ENCODE measurements around the gene SELENOV. TPM values are rescaled to one million over a fixed set of nuclear protein-coding genes. Genes with fewer than 3 reads are reported as not detected.

Gene SELENOV
- total and polyA plus RNA-seq, 2 donors from 2014 or later = not detected

Other genes with a start within 250 kb of the SELENOV start
- not detected for gene IFNL2, start 246.7 kb upstream of the SELENOV start, total RNA-seq
- not detected for gene IFNL2, start 246.7 kb upstream of the SELENOV start, polyA plus RNA-seq (ENCODE audit: insufficient read depth, low read depth, low replicate concordance)
- gene IFNL1, start 218.7 kb upstream of the SELENOV start, total RNA-seq = not detected
- gene IFNL1, start 218.7 kb upstream of the SELENOV start, polyA plus RNA-seq (ENCODE audit: insufficient read depth, low read depth, low replicate concordance) = not detected
- 1.2 TPM for gene LRFN1, start 194.3 kb upstream of the SELENOV start, total RNA-seq
- gene LRFN1, start 194.3 kb upstream of the SELENOV start, polyA plus RNA-seq (ENCODE audit: insufficient read depth, low read depth, low replicate concordance) = 0.80 TPM
- 60.7 TPM for gene GMFG, start 179.1 kb upstream of the SELENOV start, total RNA-seq
- gene GMFG, start 179.1 kb upstream of the SELENOV start, polyA plus RNA-seq (ENCODE audit: insufficient read depth, low read depth, low replicate concordance) = 52.4 TPM
- 100 TPM for gene SAMD4B, start 172.7 kb upstream of the SELENOV start, total RNA-seq
- gene SAMD4B, start 172.7 kb upstream of the SELENOV start, polyA plus RNA-seq (ENCODE audit: insufficient read depth, low read depth, low replicate concordance) = 92.9 TPM
- gene PAF1, start 124.0 kb upstream of the SELENOV start, total RNA-seq = 37.1 TPM
- 54.0 TPM for gene PAF1, start 124.0 kb upstream of the SELENOV start, polyA plus RNA-seq (ENCODE audit: insufficient read depth, low read depth, low replicate concordance)
- 50.4 TPM for gene MED29, start 123.8 kb upstream of the SELENOV start, total RNA-seq
- gene MED29, start 123.8 kb upstream of the SELENOV start, polyA plus RNA-seq (ENCODE audit: insufficient read depth, low read depth, low replicate concordance) = 32.4 TPM
- 132 TPM for gene ZFP36, start 108.3 kb upstream of the SELENOV start, total RNA-seq
- 87.9 TPM for gene ZFP36, start 108.3 kb upstream of the SELENOV start, polyA plus RNA-seq (ENCODE audit: insufficient read depth, low read depth, low replicate concordance)
- gene PLEKHG2, start 102.5 kb upstream of the SELENOV start, total RNA-seq = 29.7 TPM
- gene PLEKHG2, start 102.5 kb upstream of the SELENOV start, polyA plus RNA-seq (ENCODE audit: insufficient read depth, low read depth, low replicate concordance) = 8.5 TPM
- 1,461 TPM for gene RPS16, start 79.2 kb upstream of the SELENOV start, total RNA-seq
- gene RPS16, start 79.2 kb upstream of the SELENOV start, polyA plus RNA-seq (ENCODE audit: insufficient read depth, low read depth, low replicate concordance) = 1,965 TPM
- gene SUPT5H, start 69.6 kb upstream of the SELENOV start, total RNA-seq = 123 TPM
- 106 TPM for gene SUPT5H, start 69.6 kb upstream of the SELENOV start, polyA plus RNA-seq (ENCODE audit: insufficient read depth, low read depth, low replicate concordance)
- gene TIMM50, start 34.3 kb upstream of the SELENOV start, total RNA-seq = 52.4 TPM
- 74.4 TPM for gene TIMM50, start 34.3 kb upstream of the SELENOV start, polyA plus RNA-seq (ENCODE audit: insufficient read depth, low read depth, low replicate concordance)
- gene DLL3, start 16.2 kb upstream of the SELENOV start, total RNA-seq = 0.13 TPM
- gene DLL3, start 16.2 kb upstream of the SELENOV start, polyA plus RNA-seq (ENCODE audit: insufficient read depth, low read depth, low replicate concordance) = 0.17 TPM
- gene EID2B, start 17.7 kb downstream of the SELENOV start, total RNA-seq = 3.3 TPM
- 4.6 TPM for gene EID2B, start 17.7 kb downstream of the SELENOV start, polyA plus RNA-seq (ENCODE audit: insufficient read depth, low read depth, low replicate concordance)
- gene EID2, start 25.0 kb downstream of the SELENOV start, total RNA-seq = 12.0 TPM
- gene EID2, start 25.0 kb downstream of the SELENOV start, polyA plus RNA-seq (ENCODE audit: insufficient read depth, low read depth, low replicate concordance) = 17.0 TPM
- gene LGALS13, start 87.4 kb downstream of the SELENOV start, total RNA-seq = not detected
- gene LGALS13, start 87.4 kb downstream of the SELENOV start, polyA plus RNA-seq (ENCODE audit: insufficient read depth, low read depth, low replicate concordance) = not detected
- not detected for gene LGALS16, start 140.8 kb downstream of the SELENOV start, total RNA-seq
- not detected for gene LGALS16, start 140.8 kb downstream of the SELENOV start, polyA plus RNA-seq (ENCODE audit: insufficient read depth, low read depth, low replicate concordance)
- gene LGALS14, start 189.3 kb downstream of the SELENOV start, total RNA-seq = not detected
- not detected for gene LGALS14, start 189.3 kb downstream of the SELENOV start, polyA plus RNA-seq (ENCODE audit: insufficient read depth, low read depth, low replicate concordance)
- gene CLC, start 222.9 kb downstream of the SELENOV start, total RNA-seq = not detected
- gene CLC, start 222.9 kb downstream of the SELENOV start, polyA plus RNA-seq (ENCODE audit: insufficient read depth, low read depth, low replicate concordance) = not detected